K562 (cell line): ENCODE data around the gene TRIM38. TPM values are rescaled to one million over a fixed set of nuclear protein-coding genes. Genes with fewer than 3 reads are reported as not detected.

ENCODE experiments used
- DPF2 ChIP-seq: fragments of 450-650 bp; IDR thresholded peaks from 2 replicates; pipeline ENCODE4 v1.6.1; 2016
- GABPA ChIP-seq: fragments of 200-800 bp; sonication (Bioruptor generic); conservative IDR thresholded peaks from 2 replicates; pipeline ENCODE4 v1.6.1; 2016; ENCODE audit warnings: low read depth, missing genetic modification characterization, missing compliant biosample characterization
- HNRNPL ChIP-seq: fragments of 200-400 bp; formaldehyde crosslinking; IDR thresholded peaks from 2 replicates; pipeline ENCODE4 v1.6.1; 2017; ENCODE audit warnings: low read depth, mild to moderate bottlenecking, low read length
- MEF2A ChIP-seq: IDR thresholded peaks from 2 replicates; pipeline ENCODE4 v1.6.1; 2011; ENCODE audit warnings: low read depth, mild to moderate bottlenecking, low read length, moderate library complexity; ENCODE audit not compliant: control insufficient read depth
- MEF2D ChIP-seq: conservative IDR thresholded peaks from 2 replicates; pipeline ENCODE4 v1.6.1; 2016; ENCODE audit warnings: low read depth, missing genetic modification characterization, missing compliant biosample characterization
- PHF20 ChIP-seq: fragments of 450-650 bp; IDR thresholded peaks from 2 replicates; pipeline ENCODE4 v1.6.1; 2018; ENCODE audit not compliant: partially characterized antibody
- TEAD1 ChIP-seq, 2 experiments: fragments of 450-650 bp in 1 of 2; sonication (generic) in 1 of 2; formaldehyde crosslinking; IDR thresholded peaks; 2 replicates each; pipeline versions ENCODE4 v1.4.0 to v1.8.0; 2020 to 2022; ENCODE audit warnings: mild to moderate bottlenecking in 2 of 2, missing genetic modification reagents in 1 of 2
- TRIM24 ChIP-seq, 2 experiments: fragments of 450-650 bp; IDR thresholded peaks; 2 replicates each; pipeline ENCODE4 v1.6.1; 2016
- ZFPM2 ChIP-seq: fragments of 250-450 bp; sonication (Bioruptor Pico); IDR thresholded peaks from 2 replicates; pipeline ENCODE4 v1.5.1; 2022; ENCODE audit warnings: mild to moderate bottlenecking
- ZNF324 ChIP-seq: fragments of 250-450 bp; sonication (Bioruptor Pico); IDR thresholded peaks from 2 replicates; pipeline ENCODE4 v1.4.0; 2020; ENCODE audit warnings: mild to moderate bottlenecking
- ZNF589 ChIP-seq: fragments of 200-800 bp; sonication (Bioruptor generic); IDR thresholded peaks from 2 replicates; pipeline ENCODE4 v1.6.1; 2016; ENCODE audit warnings: low read depth, missing genetic modification characterization, missing compliant biosample characterization
- ZNF79 ChIP-seq: fragments of 250-450 bp; sonication (Bioruptor Pico); IDR thresholded peaks from 2 replicates; pipeline ENCODE4 v1.4.0; 2020; ENCODE audit warnings: low read depth, mild to moderate bottlenecking, moderate library complexity
- polyA plus RNA-seq, 8 experiments: library from polyadenylated mRNA; depleted of rRNA in 4 of 8; stranded (reverse) in 5 of 8; unstranded in 3 of 8; fragments of >200 nt; fragmentation: Nextera tagmentation in 2 of 8; fragmentation: Illumina TruSeq in 1 of 8; extraction: Ambion mirVana in 2 of 8; extraction: Trizol in 1 of 8; gene quantifications; 2 replicates each; pipeline versions ENCODE4 v1.2.1 to v1.2.3, GENCODE V29; 2011 to 2014; ENCODE audit warnings: inconsistent platforms in 1 of 8, missing spikeins in 1 of 8
- total RNA-seq, 7 experiments: library from RNA; depleted of rRNA in 6 of 7; stranded (reverse); fragments of >200 nt in 6 of 7; fragmentation: Illumina TruSeq in 2 of 7; extraction: Trizol in 2 of 7; gene quantifications; 2 replicates each; pipeline versions ENCODE4 v1.2.1 to v1.2.3, GENCODE V29; 2011 to 2021; ENCODE audit warnings: low replicate concordance in 1 of 7
- TF ChIP-seq, protein P1 (sequence below): fragments of 450-650 bp; IDR thresholded peaks from 2 replicates; pipeline ENCODE4 v1.6.1; 2017; ENCODE audit warnings: antibody characterized with exemption, mild to moderate bottlenecking
- TF ChIP-seq, protein P2 (sequence below), 2 experiments: fragments of 450-650 bp; conservative IDR thresholded peaks; 2 replicates each; pipeline ENCODE4 v1.6.1; 2017; ENCODE audit warnings: mild to moderate bottlenecking in 2 of 2, moderate library complexity in 2 of 2
- TF ChIP-seq, protein P3 (sequence below), 2 experiments: fragments of 450-650 bp in 1 of 2; sonication (generic) in 1 of 2; formaldehyde crosslinking in 1 of 2; IDR thresholded peaks in 1 of 2; conservative IDR thresholded peaks in 1 of 2; 2 replicates each; pipeline versions ENCODE4 v1.6.1 to v1.8.1; 2016 to 2023; ENCODE audit warnings: mild to moderate bottlenecking in 2 of 2, moderate library complexity in 2 of 2, inconsistent platforms in 1 of 2, missing genetic modification reagents in 1 of 2
- TF ChIP-seq, protein P4 (sequence below): sonication (generic); formaldehyde crosslinking; IDR thresholded peaks from 2 replicates; pipeline ENCODE4 v1.8.1; 2023; ENCODE audit warnings: mild to moderate bottlenecking, missing genetic modification reagents
- TF ChIP-seq, protein P5 (sequence below): conservative IDR thresholded peaks from 2 replicates; pipeline ENCODE4 v1.6.1; 2011; ENCODE audit warnings: low read depth, mild to moderate bottlenecking, low read length; ENCODE audit not compliant: control insufficient read depth

Gene TRIM38
- total and polyA plus RNA-seq, 9 of the 15 experiments (the other 6 are each of a cell fraction or from before 2014, with no cell fraction given): 1.7 to 6.7 (median 6.3) TPM

DNA sequence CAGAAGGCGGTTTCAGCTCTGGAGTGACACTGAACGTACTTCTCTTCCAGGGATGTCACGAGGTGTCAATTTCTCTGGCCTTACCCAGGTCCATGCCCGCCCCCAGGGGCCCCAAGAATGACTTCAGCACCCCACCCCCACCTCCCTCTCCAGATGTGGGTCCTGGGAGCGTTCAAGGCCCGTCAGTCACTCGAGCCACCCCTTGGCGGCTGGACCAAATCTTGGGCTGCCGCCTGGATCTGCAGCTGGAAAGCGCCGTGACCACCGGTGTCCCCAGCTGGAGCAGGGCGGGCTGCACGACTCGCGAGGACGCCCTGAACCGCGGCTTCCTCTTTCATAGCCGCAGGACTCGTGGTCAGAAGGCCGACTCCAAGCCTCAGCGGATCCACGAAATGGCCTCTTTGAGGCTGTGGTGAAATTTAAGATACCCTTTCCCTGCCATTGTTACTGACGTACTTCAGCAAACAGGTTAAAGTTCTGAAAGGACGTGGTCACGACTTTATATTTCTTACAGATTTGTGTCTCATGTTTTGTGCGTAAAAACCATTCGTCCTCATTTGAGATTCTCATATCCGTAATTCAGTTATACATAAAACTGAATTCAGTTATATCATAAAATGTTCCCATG, 29.3 kb downstream of the TRIM38 start (continued):
- TF ChIP-seq, protein P1, sequence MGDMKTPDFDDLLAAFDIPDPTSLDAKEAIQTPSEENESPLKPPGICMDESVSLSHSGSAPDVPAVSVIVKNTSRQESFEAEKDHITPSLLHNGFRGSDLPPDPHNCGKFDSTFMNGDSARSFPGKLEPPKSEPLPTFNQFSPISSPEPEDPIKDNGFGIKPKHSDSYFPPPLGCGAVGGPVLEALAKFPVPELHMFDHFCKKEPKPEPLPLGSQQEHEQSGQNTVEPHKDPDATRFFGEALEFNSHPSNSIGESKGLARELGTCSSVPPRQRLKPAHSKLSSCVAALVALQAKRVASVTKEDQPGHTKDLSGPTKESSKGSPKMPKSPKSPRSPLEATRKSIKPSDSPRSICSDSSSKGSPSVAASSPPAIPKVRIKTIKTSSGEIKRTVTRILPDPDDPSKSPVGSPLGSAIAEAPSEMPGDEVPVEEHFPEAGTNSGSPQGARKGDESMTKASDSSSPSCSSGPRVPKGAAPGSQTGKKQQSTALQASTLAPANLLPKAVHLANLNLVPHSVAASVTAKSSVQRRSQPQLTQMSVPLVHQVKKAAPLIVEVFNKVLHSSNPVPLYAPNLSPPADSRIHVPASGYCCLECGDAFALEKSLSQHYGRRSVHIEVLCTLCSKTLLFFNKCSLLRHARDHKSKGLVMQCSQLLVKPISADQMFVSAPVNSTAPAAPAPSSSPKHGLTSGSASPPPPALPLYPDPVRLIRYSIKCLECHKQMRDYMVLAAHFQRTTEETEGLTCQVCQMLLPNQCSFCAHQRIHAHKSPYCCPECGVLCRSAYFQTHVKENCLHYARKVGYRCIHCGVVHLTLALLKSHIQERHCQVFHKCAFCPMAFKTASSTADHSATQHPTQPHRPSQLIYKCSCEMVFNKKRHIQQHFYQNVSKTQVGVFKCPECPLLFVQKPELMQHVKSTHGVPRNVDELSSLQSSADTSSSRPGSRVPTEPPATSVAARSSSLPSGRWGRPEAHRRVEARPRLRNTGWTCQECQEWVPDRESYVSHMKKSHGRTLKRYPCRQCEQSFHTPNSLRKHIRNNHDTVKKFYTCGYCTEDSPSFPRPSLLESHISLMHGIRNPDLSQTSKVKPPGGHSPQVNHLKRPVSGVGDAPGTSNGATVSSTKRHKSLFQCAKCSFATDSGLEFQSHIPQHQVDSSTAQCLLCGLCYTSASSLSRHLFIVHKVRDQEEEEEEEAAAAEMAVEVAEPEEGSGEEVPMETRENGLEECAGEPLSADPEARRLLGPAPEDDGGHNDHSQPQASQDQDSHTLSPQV: peak; percentile 65
- TF ChIP-seq MEF2A (no peak), PHF20 (peak; percentile 48), ZFPM2 (CRISPR knock-in tag) (peak; percentile 54; the same call in 1 of the 2 replicates), ZNF589 (peak; percentile 78), TEAD1 (CRISPR knock-in tag; IDR thresholded peaks at IDR 0.05) (peak; percentile 13 to 67; a peak in 3 of 4 replicates), GABPA (tag) (peak; percentile 51), HNRNPL (no peak), MEF2D (tag) (peak; percentile 52; the same call in 1 of the 2 replicates), DPF2 (0 out of 2 replicates have a peak, but pooled peaks have one; percentile 25), ZNF324 (no peak), TRIM24 (IDR thresholded peaks at IDR 0.05) (peak; percentile 75 to 84), ZNF79 (CRISPR knock-in tag) (no peak)
- TF ChIP-seq, protein P2, sequence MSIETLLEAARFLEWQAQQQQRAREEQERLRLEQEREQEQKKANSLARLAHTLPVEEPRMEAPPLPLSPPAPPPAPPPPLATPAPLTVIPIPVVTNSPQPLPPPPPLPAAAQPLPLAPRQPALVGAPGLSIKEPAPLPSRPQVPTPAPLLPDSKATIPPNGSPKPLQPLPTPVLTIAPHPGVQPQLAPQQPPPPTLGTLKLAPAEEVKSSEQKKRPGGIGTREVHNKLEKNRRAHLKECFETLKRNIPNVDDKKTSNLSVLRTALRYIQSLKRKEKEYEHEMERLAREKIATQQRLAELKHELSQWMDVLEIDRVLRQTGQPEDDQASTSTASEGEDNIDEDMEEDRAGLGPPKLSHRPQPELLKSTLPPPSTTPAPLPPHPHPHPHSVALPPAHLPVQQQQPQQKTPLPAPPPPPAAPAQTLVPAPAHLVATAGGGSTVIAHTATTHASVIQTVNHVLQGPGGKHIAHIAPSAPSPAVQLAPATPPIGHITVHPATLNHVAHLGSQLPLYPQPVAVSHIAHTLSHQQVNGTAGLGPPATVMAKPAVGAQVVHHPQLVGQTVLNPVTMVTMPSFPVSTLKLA (conservative IDR thresholded peaks at IDR 0.05): peak; percentile 20 to 41; a peak in 2 of 4 replicates
- TF ChIP-seq, protein P3, sequence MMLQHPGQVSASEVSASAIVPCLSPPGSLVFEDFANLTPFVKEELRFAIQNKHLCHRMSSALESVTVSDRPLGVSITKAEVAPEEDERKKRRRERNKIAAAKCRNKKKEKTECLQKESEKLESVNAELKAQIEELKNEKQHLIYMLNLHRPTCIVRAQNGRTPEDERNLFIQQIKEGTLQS (IDR thresholded peaks at IDR 0.05): peak; percentile 50
- TF ChIP-seq, protein P3 (CRISPR knock-in tag; conservative IDR thresholded peaks at IDR 0.05): no peak
- TF ChIP-seq, protein P4, sequence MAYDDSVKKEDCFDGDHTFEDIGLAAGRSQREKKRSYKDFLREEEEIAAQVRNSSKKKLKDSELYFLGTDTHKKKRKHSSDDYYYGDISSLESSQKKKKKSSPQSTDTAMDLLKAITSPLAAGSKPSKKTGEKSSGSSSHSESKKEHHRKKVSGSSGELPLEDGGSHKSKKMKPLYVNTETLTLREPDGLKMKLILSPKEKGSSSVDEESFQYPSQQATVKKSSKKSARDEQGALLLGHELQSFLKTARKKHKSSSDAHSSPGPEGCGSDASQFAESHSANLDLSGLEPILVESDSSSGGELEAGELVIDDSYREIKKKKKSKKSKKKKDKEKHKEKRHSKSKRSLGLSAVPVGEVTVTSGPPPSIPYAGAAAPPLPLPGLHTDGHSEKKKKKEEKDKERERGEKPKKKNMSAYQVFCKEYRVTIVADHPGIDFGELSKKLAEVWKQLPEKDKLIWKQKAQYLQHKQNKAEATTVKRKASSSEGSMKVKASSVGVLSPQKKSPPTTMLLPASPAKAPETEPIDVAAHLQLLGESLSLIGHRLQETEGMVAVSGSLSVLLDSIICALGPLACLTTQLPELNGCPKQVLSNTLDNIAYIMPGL: no peak
- TF ChIP-seq, protein P5, sequence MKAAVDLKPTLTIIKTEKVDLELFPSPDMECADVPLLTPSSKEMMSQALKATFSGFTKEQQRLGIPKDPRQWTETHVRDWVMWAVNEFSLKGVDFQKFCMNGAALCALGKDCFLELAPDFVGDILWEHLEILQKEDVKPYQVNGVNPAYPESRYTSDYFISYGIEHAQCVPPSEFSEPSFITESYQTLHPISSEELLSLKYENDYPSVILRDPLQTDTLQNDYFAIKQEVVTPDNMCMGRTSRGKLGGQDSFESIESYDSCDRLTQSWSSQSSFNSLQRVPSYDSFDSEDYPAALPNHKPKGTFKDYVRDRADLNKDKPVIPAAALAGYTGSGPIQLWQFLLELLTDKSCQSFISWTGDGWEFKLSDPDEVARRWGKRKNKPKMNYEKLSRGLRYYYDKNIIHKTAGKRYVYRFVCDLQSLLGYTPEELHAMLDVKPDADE: 0 out of 2 replicates have a peak, but pooled peaks have one; percentile 44
